Central memory CD4-positive, alpha-beta T cell (primary cell): ENCODE measurements around the gene ZBTB5.
"Not testable (repeated sequence)": the region's sequence is repeated elsewhere in the genome, so short reads cannot be mapped to it uniquely, and the experiment has no call there.

ENCODE experiments used
- DNase-seq: peaks from one replicate; pipeline ENCODE4 v3.0.0; 2022

Gene ZBTB5

DNA sequence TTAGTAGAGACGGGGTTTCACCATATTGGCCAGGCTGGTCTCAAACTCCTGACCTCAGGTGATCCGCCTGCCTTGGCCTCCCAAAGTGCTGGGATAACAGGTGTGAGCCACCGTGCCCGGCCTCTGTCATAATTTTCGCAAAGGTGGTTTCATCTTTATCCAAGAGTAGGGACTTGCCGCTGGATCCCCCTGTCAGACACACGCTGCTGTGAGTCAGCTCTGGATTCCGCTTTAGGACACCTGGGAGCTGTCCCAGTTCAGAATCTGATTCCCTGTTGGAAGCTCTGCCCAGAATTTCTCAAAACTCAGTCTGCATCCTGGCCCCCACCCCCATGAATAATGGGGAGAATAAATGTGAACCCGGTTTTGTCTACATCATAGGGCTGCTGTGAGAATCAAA is 60.7 kb downstream of the ZBTB5 start:
- DNase-seq: no peak

DNA sequence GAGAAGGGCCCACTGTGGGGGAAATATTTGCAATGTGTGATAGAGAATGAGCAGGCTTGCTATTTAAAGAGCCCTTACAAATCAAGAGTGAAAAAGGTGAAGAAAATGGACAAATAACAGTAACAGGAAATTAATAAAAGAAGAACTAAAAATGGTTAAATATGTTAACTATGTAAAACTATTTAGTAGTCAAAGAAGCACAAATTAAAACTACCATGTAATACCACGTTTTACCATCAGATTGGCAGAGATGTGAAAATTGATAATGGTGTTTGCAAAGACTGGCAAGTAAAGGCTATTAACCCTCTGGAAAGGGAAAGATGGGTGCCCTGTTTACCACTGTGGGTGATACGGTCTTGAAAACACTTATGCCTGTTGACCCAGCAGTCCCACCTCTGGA is 65.9 kb downstream of the ZBTB5 start:
- DNase-seq: no peak

DNA sequence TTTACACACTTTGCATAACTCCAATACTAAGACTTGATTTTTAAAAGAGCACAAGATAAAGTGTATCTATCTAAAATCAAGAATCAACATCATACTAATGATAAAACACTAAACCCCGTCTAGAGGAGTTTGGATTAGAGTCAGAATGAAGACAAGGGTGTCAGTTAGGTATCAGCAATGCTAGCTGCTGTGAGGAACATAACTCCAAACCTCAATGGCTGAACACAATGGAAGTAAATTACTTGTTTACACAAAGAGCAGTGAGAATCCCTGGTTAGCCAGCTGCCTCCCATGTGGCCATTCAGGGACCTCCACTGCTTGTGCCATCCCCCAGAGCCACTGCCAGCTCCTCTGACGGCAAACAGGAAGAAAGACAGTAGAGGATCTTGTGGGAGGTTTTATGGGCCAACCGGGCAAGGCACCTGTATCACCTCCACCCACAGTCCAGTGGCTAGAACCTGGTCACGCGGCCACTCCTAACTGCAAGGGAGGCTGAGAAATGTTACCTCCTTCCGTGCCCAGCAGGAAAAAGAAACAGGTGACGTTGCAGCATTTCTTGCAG is 66.7 kb downstream of the ZBTB5 start:
- no peak for DNase-seq

DNA sequence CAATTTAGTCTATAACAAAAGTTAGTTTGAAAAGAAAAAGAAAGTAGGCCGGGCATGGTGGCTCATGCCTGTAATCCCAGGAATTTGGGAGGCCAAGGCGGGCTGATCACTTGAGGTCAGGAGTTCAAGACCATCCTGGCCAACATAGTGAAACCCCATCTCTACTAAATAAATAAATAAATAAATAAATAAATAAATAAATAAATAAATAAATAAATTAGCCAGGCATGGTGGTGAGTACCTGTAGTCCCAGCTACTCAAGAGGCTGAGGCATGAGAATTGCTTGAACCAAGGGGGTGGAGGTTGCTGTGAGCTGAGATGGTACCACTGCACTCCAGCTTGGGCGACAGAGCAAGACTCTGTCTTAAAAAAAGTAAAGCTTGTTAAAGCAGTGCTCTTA is 67.3 kb downstream of the ZBTB5 start:
- DNase-seq: not testable (repeated sequence)

DNA sequence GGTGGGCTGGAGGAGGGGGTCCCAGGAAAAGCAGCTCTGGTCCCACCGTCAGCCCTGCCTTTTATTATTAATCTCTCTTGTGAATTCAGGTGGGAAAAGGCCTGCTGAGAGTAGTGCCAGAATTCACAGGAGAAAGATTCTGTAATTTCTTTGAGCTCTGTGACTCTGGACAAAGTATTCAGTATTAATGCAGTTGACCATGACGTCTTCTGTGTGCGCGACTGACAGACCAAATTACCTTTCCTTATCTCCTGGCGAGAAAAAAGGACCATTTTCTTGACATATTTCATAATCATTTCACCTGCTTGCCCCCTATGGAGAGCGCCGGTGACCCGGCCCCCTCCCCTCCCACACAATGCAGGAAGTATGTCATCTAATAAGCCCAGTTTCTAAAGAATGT is 69.6 kb downstream of the ZBTB5 start:
- no peak for DNase-seq

DNA sequence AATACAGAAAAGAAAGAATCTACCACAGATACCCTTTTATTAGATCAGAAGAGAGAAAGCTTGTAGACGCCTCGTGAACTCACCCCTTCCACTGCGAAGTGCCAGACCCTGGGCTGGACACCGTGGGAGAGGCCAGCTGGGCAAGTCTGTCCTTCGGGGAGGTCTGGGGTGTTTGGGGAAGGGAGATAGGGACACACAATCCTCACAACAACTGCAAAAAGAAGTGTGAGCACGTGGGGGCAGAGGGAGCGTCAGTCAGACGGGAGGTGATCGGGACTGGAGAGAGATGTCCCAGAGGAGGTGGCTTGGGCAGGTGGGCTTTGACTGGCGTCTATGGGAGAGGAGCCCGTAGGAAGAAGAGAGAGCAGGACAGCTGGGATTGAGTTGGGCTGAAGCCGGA is 70.0 kb downstream of the ZBTB5 start:
- no peak for DNase-seq

DNA sequence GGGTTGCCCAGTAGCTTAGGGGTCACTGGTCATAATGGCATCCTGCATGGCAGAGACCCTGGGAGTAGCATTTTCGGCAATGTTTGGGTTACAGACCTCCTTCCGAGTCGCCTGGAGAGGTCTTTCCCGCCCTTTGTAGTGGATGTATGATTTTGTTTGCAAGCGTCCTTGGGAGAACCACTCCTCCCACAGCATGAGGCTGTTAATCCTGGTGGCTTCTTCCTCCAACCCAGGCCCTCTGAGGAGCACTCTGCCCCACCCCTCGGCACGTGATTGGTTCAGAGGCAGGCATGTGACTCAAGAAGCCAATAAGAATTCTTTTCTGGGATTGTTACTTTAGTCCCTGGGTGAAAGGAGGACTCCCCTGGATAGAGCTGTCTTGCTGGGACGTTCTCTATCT is 73.0 kb downstream of the ZBTB5 start:
- no peak for DNase-seq

DNA sequence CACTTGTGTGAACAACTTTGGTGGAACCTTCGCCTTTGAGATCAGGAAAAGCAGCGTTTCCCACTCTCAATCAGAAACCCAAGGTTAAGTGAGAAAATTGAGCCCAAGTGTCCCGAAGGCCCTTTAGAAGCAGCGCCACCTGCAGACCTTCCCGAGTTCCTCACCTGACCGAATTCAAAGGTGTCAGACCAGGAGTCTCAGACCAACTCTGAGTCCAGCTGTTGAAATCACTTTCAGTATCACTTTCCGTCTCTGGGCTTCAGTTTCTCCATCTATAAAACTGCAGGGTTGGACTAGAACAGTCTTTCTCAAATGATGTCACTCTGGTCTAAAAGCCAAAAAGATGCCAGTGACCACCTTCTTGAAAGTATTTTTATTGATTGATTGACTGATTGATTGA is 74.5 kb downstream of the ZBTB5 start:
- DNase-seq: peak; percentile 8
